ENCODE results near the gene HSD11B2.

HSD11B2 gene

DNA sequence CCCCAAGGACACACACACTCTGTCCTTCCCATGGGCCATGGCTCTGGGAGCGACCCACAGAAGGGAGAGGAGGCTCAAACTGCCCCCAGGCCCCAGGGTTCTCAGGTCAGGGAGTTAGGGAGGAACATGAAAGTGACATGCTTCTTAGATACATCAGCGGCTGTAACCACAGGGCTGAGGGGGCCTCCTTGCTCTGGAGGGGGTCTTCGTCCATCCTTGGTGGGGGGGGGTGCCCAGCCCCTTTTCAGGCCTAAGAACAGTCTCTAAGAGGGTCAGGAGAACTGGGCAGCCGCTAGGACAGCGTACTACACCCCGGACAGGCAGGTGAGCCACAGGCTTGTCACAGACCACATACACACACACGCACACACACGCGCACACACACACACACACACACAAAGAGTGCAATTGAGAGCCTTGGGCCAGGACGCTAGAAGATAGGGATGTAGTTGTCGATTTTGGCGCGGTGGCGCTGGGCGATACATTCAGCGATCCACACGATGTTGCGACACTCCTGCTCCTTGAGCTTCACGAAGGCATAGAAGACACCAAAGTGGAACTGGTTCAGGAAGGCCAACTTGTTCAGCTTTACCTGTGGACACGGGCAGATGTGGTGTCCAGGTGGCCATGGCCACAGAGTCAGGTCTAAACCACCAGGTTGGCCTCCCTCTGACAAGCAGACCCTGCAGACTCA, 7.3 kb downstream of the HSD11B2 start:
- FAIRE-seq: no peak

DNA sequence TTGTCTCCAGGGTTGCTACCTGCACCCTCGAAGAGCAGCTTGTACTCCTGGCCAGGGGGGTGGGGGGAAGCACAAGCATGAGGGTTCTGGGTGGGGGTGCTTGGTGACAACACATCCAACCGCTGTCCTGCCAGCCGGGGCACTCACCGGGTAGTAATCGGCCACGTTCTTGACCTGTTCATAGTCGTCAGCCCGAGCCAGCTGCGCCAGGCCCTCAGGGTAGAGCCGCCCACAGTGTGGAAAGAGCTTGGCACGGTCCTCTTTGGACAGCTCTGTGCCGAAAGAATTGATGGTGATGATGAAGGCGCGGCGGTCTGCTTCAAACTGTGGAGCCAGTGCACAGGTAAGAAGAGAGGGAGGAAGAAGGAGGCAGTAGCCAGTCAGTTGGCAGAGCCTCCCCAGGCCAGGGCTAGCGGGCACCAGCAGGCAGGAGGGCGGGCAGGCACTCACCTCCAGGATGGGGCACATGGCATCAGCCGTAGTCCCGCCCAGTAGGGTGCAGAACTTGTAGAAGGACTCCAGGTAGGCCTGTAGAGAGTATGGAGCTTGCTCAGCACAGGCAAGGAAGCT, 8.0 kb downstream of the HSD11B2 start:
- FAIRE-seq: no peak

DNA sequence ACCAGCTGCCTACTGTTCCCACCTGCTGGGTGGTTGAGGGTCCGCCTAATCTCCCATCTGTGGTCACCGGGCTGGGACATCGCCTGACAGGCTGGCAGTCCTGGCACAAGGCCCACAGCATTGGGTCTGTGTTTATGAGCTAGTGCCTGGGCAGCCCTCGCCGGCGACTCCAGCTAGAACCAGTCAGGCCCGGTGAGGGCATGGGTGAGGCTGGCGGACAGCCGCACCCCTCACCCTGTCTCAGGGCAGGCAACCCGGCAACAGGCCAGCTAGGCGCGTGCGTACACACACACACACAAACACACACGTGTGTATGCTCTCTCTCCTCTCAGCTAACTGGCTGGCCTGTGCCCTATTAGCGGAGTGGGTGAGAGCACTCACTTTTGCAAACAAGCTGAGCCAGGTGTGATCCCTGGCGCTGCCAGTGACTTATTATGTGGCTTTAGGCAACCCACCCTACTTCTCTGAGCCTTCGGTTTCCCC, 10.4 kb downstream of the HSD11B2 start:
- no peak for FAIRE-seq

DNA sequence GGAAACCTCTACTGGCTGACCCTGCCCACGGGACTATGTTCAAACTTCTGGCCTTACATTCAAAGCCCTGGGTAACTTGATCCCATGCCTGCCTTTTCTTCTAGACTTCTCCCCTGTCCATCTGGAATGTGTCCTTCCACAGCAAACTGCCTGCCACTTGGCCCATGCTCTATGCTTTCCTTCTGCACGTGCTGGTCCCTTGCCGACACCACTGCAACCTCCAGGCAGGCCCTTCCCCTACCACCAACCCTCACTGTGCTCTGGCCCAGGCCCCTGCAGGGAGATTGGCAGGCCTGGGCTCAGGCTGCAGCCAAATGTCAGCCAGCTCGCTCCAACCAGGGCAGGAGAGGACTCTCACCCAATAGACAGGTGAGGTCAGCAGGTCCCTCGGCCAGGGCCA, 11.0 kb downstream of the HSD11B2 start:
- FAIRE-seq: no peak

DNA sequence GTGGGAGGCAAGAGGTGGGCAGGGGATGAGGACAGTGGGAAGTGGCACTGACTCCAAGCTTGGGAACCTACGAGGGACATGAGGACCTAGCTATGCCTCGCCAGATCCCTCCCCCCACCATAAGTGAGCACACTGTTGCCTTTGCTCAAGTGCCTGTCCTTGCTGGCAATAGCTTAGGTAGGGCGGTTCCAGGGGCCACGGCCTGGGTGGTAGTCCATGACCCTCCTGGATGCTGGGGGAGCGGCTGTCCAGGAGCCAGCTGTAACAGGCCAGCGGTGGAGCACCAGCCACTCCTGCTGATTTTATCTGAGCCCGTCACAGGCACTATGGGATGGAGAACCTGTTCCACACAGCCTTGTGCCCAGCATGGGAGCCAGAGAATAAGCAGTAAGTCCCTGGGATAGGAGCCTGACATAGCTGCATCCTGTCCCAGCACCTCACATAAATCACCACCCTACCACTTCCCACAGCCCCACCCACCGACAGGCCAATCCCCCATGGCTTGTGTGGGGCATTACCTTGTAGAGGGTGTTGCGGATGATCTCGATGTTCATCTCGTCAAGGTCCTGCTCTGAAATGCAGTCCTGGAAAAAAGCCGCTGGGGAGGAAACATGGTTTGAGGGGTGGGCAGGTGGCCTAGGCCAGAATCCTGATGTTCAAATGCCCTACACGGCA, 11.8 kb downstream of the HSD11B2 start:
- FAIRE-seq: no peak

DNA sequence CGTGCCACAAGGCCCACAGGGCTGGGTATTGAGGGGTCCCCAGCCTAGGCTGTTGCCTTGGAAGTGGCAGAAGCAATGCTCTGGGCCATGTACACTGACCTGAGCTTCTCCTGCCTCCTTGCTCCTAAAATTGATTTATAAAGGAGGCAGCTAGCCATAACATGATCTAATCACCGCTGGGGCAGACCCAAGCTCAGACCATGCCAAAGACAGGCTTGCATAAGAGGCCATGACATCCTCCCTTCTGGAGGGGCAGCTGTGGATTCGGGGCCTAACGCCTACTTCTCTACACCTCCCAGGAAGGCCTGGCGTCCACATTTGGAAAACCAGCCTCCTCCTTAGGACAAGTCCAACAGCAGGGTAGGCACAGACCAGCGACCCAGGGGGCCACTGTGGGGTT, 12.3 kb downstream of the HSD11B2 start:
- FAIRE-seq: no peak

DNA sequence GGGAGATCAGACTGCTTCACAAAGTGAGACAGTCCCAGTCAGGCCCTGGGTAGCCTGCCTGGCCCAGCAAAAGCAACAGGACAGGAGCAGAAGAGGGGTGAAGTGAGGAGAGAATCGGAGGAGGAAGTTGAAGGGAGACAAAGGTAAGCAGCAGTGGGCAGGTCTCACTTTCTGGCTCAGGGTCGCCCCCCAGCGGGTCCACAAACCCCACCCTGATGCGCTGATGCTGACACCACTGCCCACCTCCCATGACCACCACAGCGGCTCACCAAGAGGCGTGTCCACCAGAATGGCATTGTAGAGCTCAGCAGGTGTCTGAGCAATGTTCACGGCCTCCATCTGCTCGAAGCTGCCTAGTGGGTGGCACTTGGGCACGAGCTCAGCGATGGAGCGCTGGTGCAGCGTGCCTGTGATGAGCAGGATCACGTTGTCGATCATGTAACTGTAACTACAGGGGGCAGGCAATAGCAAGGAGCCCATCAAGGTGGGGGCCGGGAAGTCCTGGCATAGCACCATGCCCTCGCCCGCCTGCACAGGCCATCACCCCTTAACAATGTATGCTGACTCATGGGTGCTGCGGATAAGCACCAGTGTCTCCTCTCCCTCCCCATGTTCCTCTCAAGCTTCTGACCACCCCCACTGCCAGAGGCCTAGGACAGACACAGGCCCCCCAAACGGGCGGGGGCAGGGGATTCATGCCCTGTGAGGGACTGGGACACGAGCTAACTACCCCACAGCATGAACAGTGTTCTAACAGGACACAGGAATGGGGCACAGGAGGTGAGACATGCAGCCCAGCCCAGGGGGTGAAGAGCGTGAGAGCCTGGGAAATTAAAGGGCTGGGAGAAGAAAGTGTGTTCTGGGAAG, 13.6 kb downstream of the HSD11B2 start:
- FAIRE-seq: no peak

DNA sequence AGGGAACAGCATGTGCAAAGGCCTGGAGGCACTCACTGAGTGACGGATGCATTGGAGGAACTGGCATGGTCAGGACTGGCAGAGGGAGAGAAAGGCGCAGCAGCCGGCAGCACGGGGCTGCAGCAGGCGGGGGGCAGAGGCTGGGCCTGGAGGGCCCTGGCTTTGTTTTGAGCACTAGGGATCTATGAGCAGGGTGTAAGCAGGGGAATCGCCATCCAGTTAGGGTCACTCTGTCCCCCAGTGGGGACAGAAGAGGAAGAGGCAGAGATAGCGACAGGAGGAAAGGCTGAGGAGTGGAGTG, 14.2 kb downstream of the HSD11B2 start:
- no peak for FAIRE-seq

DNA sequence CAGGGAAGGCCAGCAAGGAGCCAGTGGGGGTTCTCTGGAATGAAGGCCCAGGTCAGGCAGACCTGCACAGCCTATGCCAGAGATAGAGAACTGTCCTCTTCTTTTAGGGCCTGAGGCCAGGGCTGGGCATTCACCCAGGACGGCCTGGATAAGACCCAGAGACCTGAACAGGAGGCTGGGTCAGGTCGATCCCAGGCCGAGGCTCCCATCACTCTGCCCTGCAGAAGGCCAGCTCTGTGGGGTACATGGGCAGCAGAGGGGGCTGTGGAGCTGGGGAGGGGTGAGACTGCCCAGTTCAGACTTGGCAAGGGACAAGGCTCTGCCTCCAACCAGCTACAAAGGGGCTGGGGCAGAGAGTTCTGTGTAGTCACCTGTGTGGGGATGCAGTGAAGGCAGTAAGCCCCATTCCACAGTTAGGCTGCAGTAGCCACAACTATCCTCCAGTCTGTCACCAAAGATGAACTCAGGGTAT, 14.6 kb downstream of the HSD11B2 start:
- no peak for FAIRE-seq

DNA sequence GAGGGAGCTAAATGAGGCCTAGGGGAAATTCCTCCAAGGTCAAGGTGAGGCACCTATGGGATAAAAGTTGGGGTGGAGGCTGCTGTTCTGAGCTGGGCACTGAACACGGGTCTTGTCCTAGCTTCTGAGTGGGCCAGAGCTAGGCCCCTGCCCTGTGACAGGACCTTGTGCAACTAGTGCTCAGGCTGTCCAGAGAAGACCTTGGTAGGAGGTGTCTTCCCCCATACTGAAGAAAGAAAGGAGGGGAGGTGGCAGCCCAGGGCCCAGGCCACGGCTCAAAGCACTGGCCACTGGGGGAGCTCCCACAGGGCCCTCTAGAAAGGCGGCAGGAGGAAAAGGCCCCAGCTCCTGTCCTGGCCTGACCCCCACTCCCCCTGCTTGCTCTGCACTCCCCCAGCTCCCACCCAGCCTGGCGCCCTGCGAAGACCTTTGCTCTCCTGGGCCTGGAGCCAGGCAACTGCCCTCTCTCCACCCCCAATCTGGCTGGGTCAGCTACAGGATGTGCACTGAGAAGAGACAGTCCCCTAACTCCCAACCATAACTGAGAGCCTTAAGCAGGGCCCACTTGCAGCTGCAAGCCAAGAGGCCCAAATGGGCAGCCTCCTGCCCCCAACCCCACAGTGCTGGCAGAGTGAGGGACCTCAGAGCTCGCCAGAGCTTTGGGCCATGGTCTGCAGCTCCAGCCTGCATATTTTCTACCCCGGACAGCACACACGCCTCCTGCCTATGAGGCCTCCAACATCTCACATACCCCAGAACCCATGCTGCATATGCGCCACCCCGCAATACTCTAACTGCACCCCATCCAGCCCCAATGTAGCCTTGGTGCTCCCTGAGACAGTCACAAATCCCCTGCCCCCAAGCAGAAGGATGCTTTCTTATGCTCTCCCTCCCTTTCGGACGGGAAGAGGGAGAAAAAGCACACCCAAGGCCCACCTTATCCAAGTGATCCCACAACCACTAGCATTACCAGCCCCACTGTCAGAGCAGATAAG, 15.3 kb downstream of the HSD11B2 start:
- FAIRE-seq: no peak

DNA sequence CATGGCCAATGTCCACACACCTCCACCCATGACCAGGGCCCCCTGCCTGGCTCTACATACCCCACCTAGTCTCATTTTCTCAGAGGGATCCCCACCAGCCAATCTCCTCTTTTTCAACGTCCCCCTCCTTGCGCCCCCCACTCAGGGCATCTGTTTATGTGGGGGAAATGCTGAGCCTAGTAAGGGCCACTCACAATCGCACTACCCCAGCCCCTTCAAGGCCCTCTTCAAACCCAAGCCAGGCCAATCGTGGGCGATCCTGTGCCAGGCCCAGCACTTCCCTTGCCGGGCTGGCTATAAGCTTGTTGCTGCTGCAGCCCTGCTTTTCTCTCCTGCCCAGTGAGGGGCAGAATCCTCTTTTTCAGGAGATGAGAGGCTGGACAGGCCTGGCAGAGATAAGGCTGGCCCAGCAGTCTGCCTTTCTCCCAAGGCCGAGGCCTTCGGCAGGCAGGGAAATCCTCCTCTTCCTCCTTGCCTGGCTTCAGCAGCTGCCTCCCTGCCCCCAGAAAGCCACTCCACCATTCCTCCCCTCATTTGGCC, 16.1 kb downstream of the HSD11B2 start:
- FAIRE-seq: no peak

DNA sequence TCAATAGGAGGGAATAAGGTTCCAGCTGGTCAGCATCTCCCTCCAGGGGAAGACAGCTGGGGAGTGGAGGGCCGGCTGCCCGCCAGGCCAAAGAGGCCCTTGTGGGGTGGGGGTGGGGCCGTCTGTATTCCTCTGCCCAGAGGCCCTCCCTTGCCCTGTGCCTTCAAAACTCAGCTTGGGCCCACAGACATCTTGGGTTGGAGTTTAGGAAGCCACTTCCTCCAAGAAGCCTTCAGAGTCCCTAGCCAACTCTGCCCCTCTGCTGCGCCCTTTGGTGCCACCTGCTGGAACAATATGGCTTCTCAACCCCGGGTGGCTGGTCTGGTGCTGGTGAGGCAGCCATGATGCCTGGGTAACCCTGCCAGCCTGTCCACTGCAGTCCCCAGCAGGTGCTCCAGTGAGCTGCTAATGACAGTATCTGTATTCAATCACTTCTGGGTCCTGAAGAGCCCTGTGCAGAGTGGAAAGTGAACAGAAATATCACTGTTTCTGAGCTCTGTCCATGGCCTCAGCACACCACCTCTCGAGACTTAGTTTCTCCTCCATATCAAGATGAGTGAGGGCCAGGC, 16.7 kb downstream of the HSD11B2 start:
- no peak for FAIRE-seq

DNA sequence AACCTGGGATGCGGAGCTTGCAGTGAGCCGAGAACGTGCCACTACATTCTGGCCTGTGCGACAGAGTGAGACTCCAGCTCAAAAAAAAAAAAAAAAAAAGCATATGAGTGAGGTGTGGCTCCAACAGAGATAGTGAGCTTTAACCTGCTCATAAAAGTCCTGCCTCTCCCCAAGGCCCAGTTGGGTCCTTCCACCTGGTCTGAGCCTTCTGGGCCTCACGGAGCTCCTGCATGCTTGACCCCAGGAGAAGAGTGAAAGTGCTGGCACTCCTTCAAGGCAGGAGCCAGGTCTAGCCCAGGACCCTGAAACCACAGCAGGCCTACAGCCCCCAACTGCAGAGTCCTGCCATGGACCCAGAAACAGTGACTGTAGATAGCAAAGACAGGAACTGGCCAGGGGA, 17.7 kb downstream of the HSD11B2 start:
- no peak for FAIRE-seq

DNA sequence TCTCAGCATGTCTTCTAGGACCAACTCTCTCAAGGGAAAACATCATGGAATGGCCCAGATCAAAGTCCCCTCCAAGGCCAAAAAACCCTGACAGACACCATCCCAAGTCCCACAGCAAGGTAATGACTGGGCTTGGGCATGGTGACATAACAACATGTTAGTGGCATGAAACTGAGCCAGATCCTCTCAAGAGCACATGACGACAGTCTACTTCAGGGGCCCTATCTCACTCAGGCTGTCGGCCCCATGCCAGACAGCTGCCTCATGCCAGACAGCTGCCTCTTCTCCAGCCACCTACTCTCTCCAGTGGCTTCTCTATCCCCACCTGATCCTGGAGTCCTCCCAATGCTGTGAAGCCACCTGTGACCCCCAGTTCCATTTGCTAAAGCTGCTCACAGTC, 18.4 kb downstream of the HSD11B2 start:
- FAIRE-seq: no peak

DNA sequence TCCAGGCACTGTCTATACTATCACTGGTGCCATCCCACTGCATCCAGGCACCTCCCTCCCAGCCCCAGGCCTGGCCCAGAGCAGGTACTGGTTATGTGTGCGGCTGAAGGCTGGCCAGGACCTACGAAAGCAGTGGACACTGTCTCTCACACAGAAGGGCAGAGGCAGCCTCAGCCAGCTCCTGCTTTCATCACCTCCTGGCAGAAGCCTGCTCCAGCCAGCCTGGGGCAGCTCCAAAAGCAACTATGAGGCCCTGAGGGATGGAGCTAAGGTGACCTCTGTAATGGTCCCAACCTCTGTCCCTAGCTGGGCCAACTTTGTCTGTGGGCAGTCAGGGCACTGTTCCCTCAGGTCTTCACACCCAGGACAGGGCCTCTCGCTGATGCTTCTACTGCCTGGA, 18.8 kb downstream of the HSD11B2 start:
- no peak for FAIRE-seq

DNA sequence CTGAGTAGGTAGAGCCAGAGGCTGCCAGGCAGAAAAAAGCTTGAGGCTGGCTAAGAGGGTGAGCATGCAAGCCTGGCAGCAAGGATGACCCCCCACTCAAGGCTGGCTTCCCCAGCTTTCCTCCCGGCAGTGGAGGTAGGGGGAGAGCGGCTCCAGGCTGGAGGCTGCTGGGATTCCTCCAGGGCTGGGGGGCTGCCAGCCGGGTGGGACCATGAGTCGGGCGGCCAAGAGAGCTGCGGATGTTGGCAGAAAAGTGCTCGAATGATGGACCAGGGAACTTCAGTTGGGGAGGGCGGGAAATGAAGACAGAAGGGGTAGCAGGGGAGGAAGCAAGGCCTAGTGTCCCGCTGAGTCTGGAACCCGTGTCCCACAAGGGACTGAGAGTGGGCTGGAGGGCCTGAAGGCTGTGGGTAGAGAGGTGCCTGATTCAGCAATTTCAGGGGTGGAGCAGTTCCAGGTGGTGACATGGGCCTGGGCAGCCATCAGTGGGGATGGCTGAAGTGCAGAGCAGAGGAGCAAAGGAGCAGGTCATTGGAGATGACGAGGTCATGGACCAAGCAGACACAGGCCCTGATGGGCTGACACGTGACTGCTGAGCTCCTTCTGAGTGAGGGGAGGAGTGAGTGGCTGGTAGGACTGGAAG, 20.3 kb downstream of the HSD11B2 start:
- no peak for FAIRE-seq

DNA sequence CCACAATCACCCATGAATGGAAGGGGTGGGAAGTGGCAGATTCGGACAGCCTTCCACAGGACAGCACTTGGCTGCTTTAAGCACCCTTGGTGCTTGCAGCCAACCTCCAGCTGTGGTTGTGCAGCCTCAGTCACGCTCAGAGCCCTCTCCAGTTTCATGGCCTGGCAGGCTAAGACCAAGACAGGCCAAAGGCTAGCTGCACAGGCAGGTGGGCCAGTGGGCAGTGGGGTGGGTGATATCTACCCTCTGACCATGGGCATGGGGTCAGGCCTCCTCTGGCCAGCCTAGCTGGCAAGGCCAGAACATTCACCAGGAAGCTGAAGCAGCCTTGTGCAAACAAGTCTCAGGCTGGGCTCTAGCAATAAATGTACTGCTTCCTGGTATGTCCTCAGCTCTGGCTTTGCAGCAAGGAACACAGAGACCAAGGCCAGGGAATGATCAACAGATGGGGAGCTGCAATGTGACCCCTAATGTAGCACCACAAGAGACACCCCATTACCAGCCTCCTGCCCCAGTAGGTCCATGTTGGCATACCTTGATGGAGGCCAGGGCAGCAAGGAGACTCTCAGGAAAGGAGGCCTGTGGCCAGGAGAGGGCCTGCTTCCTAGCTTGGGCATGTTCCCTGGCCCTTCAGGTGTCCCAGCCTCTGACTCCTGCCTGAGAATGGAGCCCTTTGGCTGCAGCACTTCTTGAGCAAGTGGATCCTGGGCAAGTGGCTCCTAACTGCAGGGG, 20.9 kb downstream of the HSD11B2 start:
- no peak for FAIRE-seq

DNA sequence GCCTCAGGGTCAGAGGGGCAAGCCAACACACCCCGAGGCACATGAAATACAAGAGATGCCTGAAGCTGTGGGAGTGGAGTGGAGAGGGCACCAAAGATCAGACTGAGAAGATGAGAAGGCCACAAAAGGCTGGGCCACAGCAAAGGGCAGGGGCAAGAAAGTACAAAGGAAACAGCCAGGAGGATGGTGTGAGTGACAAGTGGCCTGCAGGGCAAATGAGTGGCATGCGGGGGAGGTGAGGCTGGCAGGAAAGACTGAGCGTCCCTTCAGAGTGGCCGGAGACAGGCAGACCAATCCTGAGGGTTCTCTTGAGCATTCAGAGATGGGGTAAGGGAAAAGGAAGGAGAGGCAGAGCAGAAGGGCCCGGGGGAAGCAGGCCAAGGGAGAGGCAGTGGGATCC, 23.2 kb downstream of the HSD11B2 start:
- no peak for FAIRE-seq

DNA sequence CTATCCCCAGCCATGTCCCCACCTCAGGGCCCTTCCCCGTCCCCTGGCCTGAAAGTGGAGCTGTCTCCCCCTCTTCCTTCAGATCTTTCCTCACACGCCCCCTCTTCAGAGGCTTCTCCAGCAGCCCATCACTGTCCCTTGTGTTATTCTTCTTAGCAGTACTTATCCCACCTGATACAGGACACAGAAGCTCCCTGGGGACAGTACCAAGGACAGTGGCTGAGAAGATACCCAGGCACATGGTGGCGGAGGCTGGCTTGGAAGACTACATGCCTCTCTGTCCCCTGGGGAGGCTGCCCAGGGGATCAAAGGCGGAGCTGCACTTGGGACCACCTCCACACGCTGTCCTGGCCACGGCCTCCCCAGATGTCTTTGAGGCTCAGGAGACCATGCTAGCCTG, 23.9 kb downstream of the HSD11B2 start:
- no peak for FAIRE-seq

DNA sequence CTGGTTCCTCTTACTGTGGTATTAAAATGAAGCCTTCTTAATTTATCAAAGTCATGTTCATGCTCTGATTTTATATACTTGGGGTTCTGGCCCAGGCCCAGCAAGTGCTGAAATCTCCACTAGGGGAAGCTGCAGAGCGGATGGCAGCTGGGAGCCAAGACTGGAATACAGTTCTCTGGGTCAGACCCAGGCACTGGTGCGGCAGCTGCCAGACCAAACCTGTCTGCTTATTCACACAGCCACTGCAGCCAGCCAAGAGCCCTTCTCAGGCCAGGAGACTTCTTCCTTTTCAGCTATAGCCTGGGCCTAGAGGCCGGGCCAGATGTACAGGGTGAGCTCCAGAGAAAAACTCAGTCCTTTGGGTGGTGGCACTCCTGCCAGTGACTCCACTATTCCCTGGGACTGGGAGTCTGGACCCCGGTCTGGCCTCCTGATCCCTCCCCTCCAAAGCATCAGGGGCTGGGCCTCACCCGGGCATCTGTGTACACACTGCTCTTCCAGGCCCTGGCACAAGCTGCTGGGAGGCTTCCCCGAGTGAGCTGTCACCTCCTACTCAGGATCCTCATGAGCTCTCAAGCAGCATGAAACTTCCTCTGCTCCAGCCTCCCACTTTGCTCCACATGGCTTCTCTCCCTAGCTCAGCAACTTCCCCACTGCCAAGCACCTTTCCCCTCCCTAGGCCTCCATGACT, 25.6 kb downstream of the HSD11B2 start:
- no peak for FAIRE-seq

Data from A204.1 (cell line).